Kidney epithelial cell (primary cell): ENCODE results near the gene GRIN3B. TPM values are rescaled to one million over a fixed set of nuclear protein-coding genes. Genes with fewer than 3 reads are reported as not detected.

Experiments
- DNase-seq: peaks from one replicate; pipeline ENCODE4 v3.0.0-alpha.2; 2010; ENCODE audit warnings: low read depth
- H3K27me3 ChIP-seq: 2 replicates; pipeline ENCODE4 v1.6.0; 2011; ENCODE audit warnings: low read length; ENCODE audit not compliant: control insufficient read depth, insufficient read depth
- H3K36me3 ChIP-seq: 2 replicates; pipeline ENCODE4 v1.5.1; 2011; ENCODE audit warnings: low read length; ENCODE audit not compliant: control insufficient read depth, insufficient read depth
- H3K4me3 ChIP-seq: 2 replicates; pipeline ENCODE4 v1.5.1; 2011; ENCODE audit warnings: low read depth, mild to moderate bottlenecking, control low read depth, low read length
- total RNA-seq: library from RNA; depleted of rRNA; stranded (reverse); fragments of >200 nt; gene quantifications from 2 replicates; pipeline ENCODE4 v1.2.3, GENCODE V29; 2015
- TF ChIP-seq, protein P1 (sequence below): IDR thresholded peaks from 2 replicates; pipeline ENCODE4 v1.5.1; 2011; ENCODE audit warnings: mild to moderate bottlenecking, moderate library complexity, low read length, control low read depth, inconsistent platforms; ENCODE audit not compliant: insufficient read depth, poor library complexity, severe bottlenecking

GRIN3B gene
- total RNA-seq, 1 donor from 2014 or later: 0.08 TPM

DNA sequence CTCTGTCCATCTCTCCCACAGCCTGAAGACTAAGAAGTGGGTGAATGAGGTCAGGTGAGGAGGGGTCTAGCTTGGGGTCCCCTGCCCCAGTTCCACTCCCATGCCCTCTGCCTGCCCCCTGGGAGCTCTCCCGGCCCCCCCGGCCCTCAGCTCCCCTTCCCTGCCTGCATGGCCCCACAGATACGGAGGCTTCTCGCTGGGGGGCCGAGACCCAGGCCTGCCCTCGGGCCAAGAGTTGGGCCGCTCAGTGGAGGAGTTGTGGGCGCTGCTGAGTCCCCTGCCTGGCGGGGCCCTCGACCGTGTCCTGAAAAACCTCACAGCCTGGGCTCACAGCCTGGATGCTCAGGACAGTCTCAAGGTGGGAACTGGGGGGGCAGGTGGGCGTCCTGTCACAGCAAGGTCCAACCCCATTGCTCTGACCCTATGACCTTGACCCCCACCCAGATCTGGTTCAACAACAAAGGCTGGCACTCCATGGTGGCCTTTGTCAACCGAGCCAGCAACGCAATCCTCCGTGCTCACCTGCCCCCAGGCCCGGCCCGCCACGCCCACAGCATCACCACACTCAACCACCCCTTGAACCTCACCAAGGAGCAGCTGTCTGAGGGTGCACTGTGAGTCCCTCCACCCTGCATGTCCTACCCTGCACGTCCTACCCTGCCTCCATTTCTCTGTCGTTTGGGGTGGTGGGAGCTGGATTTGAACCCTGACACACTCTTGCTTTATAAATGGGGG lies 55.8 kb downstream of the GRIN3B start:
- TF ChIP-seq, protein P1, sequence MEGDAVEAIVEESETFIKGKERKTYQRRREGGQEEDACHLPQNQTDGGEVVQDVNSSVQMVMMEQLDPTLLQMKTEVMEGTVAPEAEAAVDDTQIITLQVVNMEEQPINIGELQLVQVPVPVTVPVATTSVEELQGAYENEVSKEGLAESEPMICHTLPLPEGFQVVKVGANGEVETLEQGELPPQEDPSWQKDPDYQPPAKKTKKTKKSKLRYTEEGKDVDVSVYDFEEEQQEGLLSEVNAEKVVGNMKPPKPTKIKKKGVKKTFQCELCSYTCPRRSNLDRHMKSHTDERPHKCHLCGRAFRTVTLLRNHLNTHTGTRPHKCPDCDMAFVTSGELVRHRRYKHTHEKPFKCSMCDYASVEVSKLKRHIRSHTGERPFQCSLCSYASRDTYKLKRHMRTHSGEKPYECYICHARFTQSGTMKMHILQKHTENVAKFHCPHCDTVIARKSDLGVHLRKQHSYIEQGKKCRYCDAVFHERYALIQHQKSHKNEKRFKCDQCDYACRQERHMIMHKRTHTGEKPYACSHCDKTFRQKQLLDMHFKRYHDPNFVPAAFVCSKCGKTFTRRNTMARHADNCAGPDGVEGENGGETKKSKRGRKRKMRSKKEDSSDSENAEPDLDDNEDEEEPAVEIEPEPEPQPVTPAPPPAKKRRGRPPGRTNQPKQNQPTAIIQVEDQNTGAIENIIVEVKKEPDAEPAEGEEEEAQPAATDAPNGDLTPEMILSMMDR: no peak
- Histone ChIP-seq H3K4me3 (no peak overlapping the region), H3K27me3 (no peaks in the 10 kb centered on the region), H3K36me3 (peaks cover 3% of the 10 kb centered on the region)
- DNase-seq: no peak

DNA sequence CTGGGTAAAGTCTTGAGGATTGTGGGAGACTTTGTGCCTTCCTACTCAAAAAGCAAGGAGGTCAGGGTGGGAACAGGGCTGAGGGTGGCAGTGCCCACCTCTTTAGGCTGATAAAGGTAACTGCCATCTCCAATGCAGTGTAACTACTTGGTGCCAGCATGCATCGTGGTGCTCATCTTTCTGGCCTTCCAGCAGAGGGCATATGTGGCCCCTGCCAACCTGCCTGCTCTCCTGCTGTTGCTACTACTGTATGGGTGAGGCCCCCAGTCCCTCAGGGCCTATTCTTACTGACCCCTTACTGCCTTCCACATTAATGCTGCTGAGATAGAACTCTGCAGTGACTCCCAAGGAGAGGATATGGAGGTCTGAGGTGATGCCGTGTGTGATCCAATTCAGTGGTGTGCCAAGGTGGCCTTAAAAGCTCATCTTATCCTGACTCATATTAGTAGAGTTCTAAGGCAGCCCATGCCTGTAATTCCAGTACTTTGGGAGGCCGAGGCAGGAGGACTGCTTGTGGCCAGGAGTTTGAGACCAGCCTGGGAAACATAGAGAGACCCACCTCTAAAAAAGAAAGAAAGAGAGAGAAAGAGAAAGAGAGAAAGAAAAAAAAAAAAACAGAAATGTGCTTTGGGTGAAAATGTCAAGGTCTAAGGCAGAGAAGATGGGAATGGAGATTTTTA lies 57.1 kb downstream of the GRIN3B start:
- peaks cover 3% of the 10 kb centered on the region for H3K36me3 ChIP-seq
- DNase-seq: no peak
- TF ChIP-seq, protein P1: no peak
- no peak overlapping the region for H3K4me3 ChIP-seq
- no peaks in the 10 kb centered on the region for H3K27me3 ChIP-seq

DNA sequence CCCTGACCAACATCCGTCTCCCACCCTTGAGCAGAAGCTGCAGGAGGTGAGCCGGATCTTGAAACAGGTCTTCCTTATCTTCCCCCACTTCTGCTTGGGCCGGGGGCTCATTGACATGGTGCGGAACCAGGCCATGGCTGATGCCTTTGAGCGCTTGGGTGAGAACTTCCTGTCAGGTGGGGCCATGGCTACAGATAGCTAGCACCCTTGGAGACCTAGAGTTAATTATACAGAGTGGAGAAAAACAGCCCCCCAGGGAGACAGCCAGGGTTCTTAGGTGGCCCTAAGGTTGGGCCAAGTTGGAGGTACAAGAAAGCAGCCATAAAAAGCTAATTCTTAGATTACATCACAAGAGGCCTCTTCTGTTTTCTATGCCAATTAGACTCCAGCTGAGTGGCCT lies 57.9 kb downstream of the GRIN3B start:
- Histone ChIP-seq H3K36me3 (peaks cover 3% of the 10 kb centered on the region), H3K4me3 (no peak overlapping the region), H3K27me3 (no peaks in the 10 kb centered on the region)
- DNase-seq: no peak
- TF ChIP-seq, protein P1: no peak

Other genes with a start within 250 kb of the GRIN3B start
- 45.6 and 52.4 TPM in 2 replicates for gene MISP, start 249.3 kb upstream of the GRIN3B start, total RNA-seq
- gene PTBP1, start 203.0 kb upstream of the GRIN3B start, total RNA-seq: 268 and 349 TPM in 2 replicates
- 2.9 and 4.1 TPM in 2 replicates for gene PLPPR3, start 178.5 kb upstream of the GRIN3B start, total RNA-seq
- not detected in 2 replicates for gene AZU1, start 172.6 kb upstream of the GRIN3B start, total RNA-seq
- not detected in 2 replicates for gene PRTN3, start 159.4 kb upstream of the GRIN3B start, total RNA-seq
- 0.67 TPM in 1 of 2 replicates, not detected in the other for gene ELANE, start 148.1 kb upstream of the GRIN3B start, total RNA-seq
- 1.3 TPM in 2 replicates for gene CFD, start 140.8 kb upstream of the GRIN3B start, total RNA-seq
- gene MED16, start 107.2 kb upstream of the GRIN3B start, total RNA-seq: 40.1 and 41.4 TPM in 2 replicates
- gene RNU6-9, start 106.9 kb upstream of the GRIN3B start, total RNA-seq: not detected in 2 replicates
- gene R3HDM4, start 87.2 kb upstream of the GRIN3B start, total RNA-seq: 61.5 and 75.0 TPM in 2 replicates
- 0.75 TPM in 1 of 2 replicates, not detected in the other for gene KISS1R, start 83.1 kb upstream of the GRIN3B start, total RNA-seq
- 24.8 and 27.4 TPM in 2 replicates for gene ARID3A, start 74.4 kb upstream of the GRIN3B start, total RNA-seq
- gene WDR18, start 16.1 kb upstream of the GRIN3B start, total RNA-seq: 54.6 and 65.0 TPM in 2 replicates
- 204 and 221 TPM in 2 replicates for gene TMEM259, start 20.7 kb downstream of the GRIN3B start, total RNA-seq
- gene RNU6-2, start 21.1 kb downstream of the GRIN3B start, total RNA-seq: not detected in 2 replicates
- gene CNN2, start 26.2 kb downstream of the GRIN3B start, total RNA-seq: 285 and 314 TPM in 2 replicates
- gene ABCA7, start 39.7 kb downstream of the GRIN3B start, total RNA-seq: 16.4 and 17.0 TPM in 2 replicates
- gene ARHGAP45, start 66.7 kb downstream of the GRIN3B start, total RNA-seq: 1.4 and 4.2 TPM in 2 replicates
- 204 and 267 TPM in 2 replicates for gene POLR2E, start 95.0 kb downstream of the GRIN3B start, total RNA-seq
- 538 and 611 TPM in 2 replicates for gene GPX4, start 103.6 kb downstream of the GRIN3B start, total RNA-seq
- 48.8 and 56.7 TPM in 2 replicates for gene SBNO2, start 173.8 kb downstream of the GRIN3B start, total RNA-seq
- 78.3 and 86.5 TPM in 2 replicates for gene STK11, start 205.4 kb downstream of the GRIN3B start, total RNA-seq
- gene CBARP, start 237.6 kb downstream of the GRIN3B start, total RNA-seq: 5.1 and 10.5 TPM in 2 replicates
- 55.3 and 69.8 TPM in 2 replicates for gene ATP5F1D, start 241.3 kb downstream of the GRIN3B start, total RNA-seq
- 66.8 and 69.4 TPM in 2 replicates for gene MIDN, start 248.2 kb downstream of the GRIN3B start, total RNA-seq